H9 (cell line): ENCODE data around the gene CRY2. TPM values are rescaled to one million over a fixed set of nuclear protein-coding genes. Genes with fewer than 3 reads are reported as not detected.
A peak's percentile ranks its signal among the peaks of the same experiment; 100 is the strongest.

ENCODE experiments used
- DNase-seq: peaks from one replicate; pipeline ENCODE4 v3.0.0-alpha.2; 2017
- H2AFZ ChIP-seq: one replicate; pipeline ENCODE4 v1.6.1; 2013; ENCODE audit warnings: mild to moderate bottlenecking, low read length, control low read depth, moderate library complexity
- H2AK5ac ChIP-seq: 2 replicates; pipeline ENCODE4 v1.6.1; 2013; ENCODE audit warnings: low read length, control low read depth, mixed read lengths; ENCODE audit not compliant: insufficient read length
- H2BK120ac ChIP-seq: one replicate; pipeline ENCODE4 v1.6.1; 2013; ENCODE audit warnings: low read depth, mild to moderate bottlenecking, low read length, control low read depth, inconsistent platforms; ENCODE audit not compliant: poor library complexity, severe bottlenecking
- H2BK12ac ChIP-seq: 2 replicates; pipeline ENCODE4 v1.6.1; 2013; ENCODE audit warnings: low read length, control low read depth, mixed read lengths, low read depth; ENCODE audit not compliant: insufficient read length
- H2BK15ac ChIP-seq: 2 replicates; pipeline ENCODE4 v1.6.1; 2013; ENCODE audit warnings: low read depth, low read length, control low read depth
- H2BK20ac ChIP-seq: one replicate; pipeline ENCODE4 v1.6.1; 2013; ENCODE audit warnings: low read depth, mild to moderate bottlenecking, low read length, control low read depth, inconsistent platforms; ENCODE audit not compliant: poor library complexity, severe bottlenecking
- H2BK5ac ChIP-seq: 2 replicates; pipeline ENCODE4 v1.6.1; 2013; ENCODE audit warnings: low read length, control low read depth, mixed read lengths; ENCODE audit not compliant: insufficient read length
- H3K14ac ChIP-seq: 2 replicates; pipeline ENCODE4 v1.6.1; 2013; ENCODE audit warnings: low read length, control low read depth; ENCODE audit not compliant: insufficient read depth
- H3K18ac ChIP-seq: 2 replicates; pipeline ENCODE4 v1.6.1; 2013; ENCODE audit warnings: low read depth, mild to moderate bottlenecking, mixed read lengths, low read length, control low read depth; ENCODE audit not compliant: insufficient read length
- H3K23ac ChIP-seq: 2 replicates; pipeline ENCODE4 v1.6.1; 2013; ENCODE audit warnings: low read length, control low read depth, mixed read lengths, low read depth; ENCODE audit not compliant: insufficient read length
- H3K23me2 ChIP-seq: 2 replicates; pipeline ENCODE4 v1.6.1; 2013; ENCODE audit warnings: low read depth, mild to moderate bottlenecking, mixed read lengths, low read length, control low read depth; ENCODE audit not compliant: insufficient read length, poor library complexity, severe bottlenecking
- H3K27ac ChIP-seq: 2 replicates; pipeline ENCODE4 v1.5.1; 2013; ENCODE audit warnings: low read length, control low read depth, mixed read lengths, low read depth; ENCODE audit not compliant: insufficient read length
- H3K27me3 ChIP-seq: 2 replicates; pipeline ENCODE4 v1.6.1; 2013; ENCODE audit warnings: low read length, control low read depth, inconsistent platforms; ENCODE audit not compliant: insufficient read depth
- H3K4ac ChIP-seq: 2 replicates; pipeline ENCODE4 v1.6.1; 2013; ENCODE audit warnings: low read depth, mild to moderate bottlenecking, control low read depth, inconsistent platforms, low read length, moderate library complexity
- H3K4me1 ChIP-seq: 2 replicates; pipeline ENCODE4 v1.6.1; 2013; ENCODE audit warnings: low read length, control low read depth, inconsistent platforms; ENCODE audit not compliant: insufficient read depth
- H3K4me2 ChIP-seq: 2 replicates; pipeline ENCODE4 v1.6.1; 2013; ENCODE audit warnings: low read length, control low read depth, mixed read lengths; ENCODE audit not compliant: insufficient read length, insufficient read depth
- H3K56ac ChIP-seq: 2 replicates; pipeline ENCODE4 v1.6.1; 2013; ENCODE audit warnings: low read depth, mild to moderate bottlenecking, mixed read lengths, low read length, control low read depth; ENCODE audit not compliant: insufficient read length
- H3K79me1 ChIP-seq: 2 replicates; pipeline ENCODE4 v1.6.1; 2013; ENCODE audit warnings: low read depth, mild to moderate bottlenecking, moderate library complexity, low read length, control low read depth, inconsistent platforms; ENCODE audit not compliant: insufficient read depth, poor library complexity, severe bottlenecking
- H3K79me2 ChIP-seq: 2 replicates; pipeline ENCODE4 v1.6.1; 2013; ENCODE audit warnings: low read length, control low read depth, inconsistent platforms; ENCODE audit not compliant: insufficient read depth
- H3K9ac ChIP-seq: 2 replicates; pipeline ENCODE4 v1.6.1; 2013; ENCODE audit warnings: low read length, control low read depth, mixed read lengths; ENCODE audit not compliant: insufficient read length; ENCODE audit errors: extremely low read depth
- H3K9me3 ChIP-seq: one replicate; pipeline ENCODE4 v1.6.1; 2013; ENCODE audit warnings: low read depth, low read length, inconsistent platforms; ENCODE audit not compliant: control insufficient read depth
- H3T11ph ChIP-seq: one replicate; pipeline ENCODE4 v1.6.1; 2013; ENCODE audit warnings: mild to moderate bottlenecking, low read length, control low read depth, inconsistent platforms
- H4K20me1 ChIP-seq: one replicate; pipeline ENCODE4 v1.6.1; 2013; ENCODE audit not compliant: control insufficient read depth, insufficient read length, insufficient read depth
- H4K5ac ChIP-seq: 2 replicates; pipeline ENCODE4 v1.6.1; 2013; ENCODE audit warnings: low read depth, mild to moderate bottlenecking, mixed read lengths, low read length, control low read depth; ENCODE audit not compliant: insufficient read length
- H4K8ac ChIP-seq: replicated peaks from 2 replicates; pipeline ENCODE4 v1.6.1; 2013; ENCODE audit warnings: low read length, control low read depth, mixed read lengths, low read depth; ENCODE audit not compliant: insufficient read length
- H4K91ac ChIP-seq: 2 replicates; pipeline ENCODE4 v1.6.1; 2013; ENCODE audit warnings: low read depth, mild to moderate bottlenecking, moderate library complexity, mixed read lengths, low read length, control low read depth; ENCODE audit not compliant: insufficient read length
- H3K27ac Mint-ChIP-seq, 3 experiments: 2 replicates in 2 of 3; 3 replicates in 1 of 3; pipeline ENCODE4 v1.8.0; 2020 to 2021; ENCODE audit warnings: mixed read lengths in 3 of 3, mild to moderate bottlenecking in 1 of 3, moderate library complexity in 1 of 3
- H3K27me3 Mint-ChIP-seq: 2 replicates; pipeline ENCODE4 v1.8.0; 2021; ENCODE audit warnings: low read depth, mild to moderate bottlenecking, moderate library complexity, mixed read lengths
- H3K36me3 Mint-ChIP-seq, 3 experiments: 2 replicates in 2 of 3; 3 replicates in 1 of 3; pipeline ENCODE4 v1.8.0; 2020 to 2021; ENCODE audit warnings: low read depth in 3 of 3, mixed read lengths in 3 of 3; ENCODE audit not compliant: insufficient read depth in 1 of 3
- H3K4me1 Mint-ChIP-seq, 2 experiments: 2 replicates each; pipeline ENCODE4 v1.8.0; 2020; ENCODE audit warnings: mixed read lengths in 2 of 2
- H3K4me3 Mint-ChIP-seq, 2 experiments: 2 replicates in 1 of 2; 3 replicates in 1 of 2; pipeline ENCODE4 v1.8.0; 2020 to 2021; ENCODE audit warnings: mild to moderate bottlenecking in 2 of 2, mixed read lengths in 2 of 2, moderate library complexity in 1 of 2
- H3K9me3 Mint-ChIP-seq, 2 experiments: 2 replicates in 1 of 2; 3 replicates in 1 of 2; pipeline ENCODE4 v1.8.0; 2020; ENCODE audit warnings: mild to moderate bottlenecking in 2 of 2, mixed read lengths in 2 of 2, moderate library complexity in 1 of 2
- CTCF ChIP-seq: fragments of 200-600 bp; sonication (generic); conservative IDR thresholded peaks from 3 replicates; pipeline ENCODE4 v1.8.0; 2021; ENCODE audit warnings: antibody characterized with exemption, mild to moderate bottlenecking
- WGBS: extraction: QIAGEN DNeasy Blood & Tissue Kit; methylation state at CpG from one replicate; pipeline ENCODE4 v1.1.7; 2013; ENCODE audit warnings: missing lambda C conversion rate, low lambda C conversion rate, mixed read lengths; ENCODE audit not compliant: insufficient read length; ENCODE audit errors: extremely low coverage; 5-methylcytosine and 5-hydroxymethylcytosine counted together
- total RNA-seq: library from RNA; stranded (reverse); gene quantifications from 2 replicates; pipeline ENCODE4 v1.2.1, GENCODE V29; 2021

Gene CRY2
- total RNA-seq, 1 experiment from 2014 or later, result 14.4 TPM

GRCh38 chr11:45847911-45848316 is 639 bp downstream of the CRY2 start:
- H2BK12ac ChIP-seq, result no peak overlapping the region
- DNase-seq, result peak; percentile 59
- no peak overlapping the region for H3K56ac ChIP-seq
- peaks cover 6% of the 10 kb centered on the region for H3K23me2 ChIP-seq
- H3K9me3 Mint-ChIP-seq, result no peaks in the 10 kb centered on the region; a peak in 1 of 5 replicates
- H4K91ac ChIP-seq, result no peak overlapping the region
- H4K8ac ChIP-seq, result no peak overlapping the region
- no peaks in the 10 kb centered on the region for H4K20me1 ChIP-seq
- H3K4me1 ChIP-seq, result peaks cover 2% of the 10 kb centered on the region; the same call in 1 of the 2 replicates
- no peaks in the 10 kb centered on the region for H3K9me3 ChIP-seq
- no peak overlapping the region for H4K5ac ChIP-seq
- peak; percentile 33; the same call in 1 of the 3 replicates for TF ChIP-seq CTCF
- H3K4me1 Mint-ChIP-seq, result peaks cover 28 to 34% of the 10 kb centered on the region in 2 experiments
- H2AK5ac ChIP-seq, result no peak overlapping the region
- H3K4ac ChIP-seq, result no peak overlapping the region
- no peak overlapping the region for H2AFZ ChIP-seq
- peak overlapping the region; percentile 77 to 88 for H3K4me3 Mint-ChIP-seq
- H3T11ph ChIP-seq, result no peak overlapping the region
- H3K79me2 ChIP-seq, result no peaks in the 10 kb centered on the region
- H2BK5ac ChIP-seq, result no peak overlapping the region
- no peak overlapping the region for H3K27ac ChIP-seq
- peaks cover 38% of the 10 kb centered on the region for H3K27me3 Mint-ChIP-seq
- H2BK20ac ChIP-seq, result no peak overlapping the region
- no peak overlapping the region for H3K23ac ChIP-seq
- WGBS, result no CpG with 5 or more reads among the region's 16 CpGs
- H3K14ac ChIP-seq, result peak overlapping the region; percentile 74; the same call in 1 of the 2 replicates
- H3K18ac ChIP-seq, result no peak overlapping the region
- no peak overlapping the region for H2BK120ac ChIP-seq
- no peak overlapping the region for H3K27ac Mint-ChIP-seq
- H3K9ac ChIP-seq, result peak overlapping the region; percentile 64
- H2BK15ac ChIP-seq, result no peak overlapping the region
- peaks cover 7% of the 10 kb centered on the region; the same call in 1 of the 2 replicates for H3K27me3 ChIP-seq
- H3K79me1 ChIP-seq, result no peaks in the 10 kb centered on the region
- H3K4me2 ChIP-seq, result peak overlapping the region; percentile 68
- H3K36me3 Mint-ChIP-seq, result no peaks in the 10 kb centered on the region
